Esophagus (tissue), 2 donors: ENCODE measurements around the gene ZNF236. TPM values are rescaled to one million over a fixed set of nuclear protein-coding genes. Genes with fewer than 3 reads are reported as not detected.

Source experiments
- H3K27ac ChIP-seq, 2 donors: one replicate each; pipeline ENCODE4 v1.5.1; 2013; ENCODE audit warnings: low read depth in 2 of 2, mild to moderate bottlenecking in 2 of 2, inconsistent platforms in 1 of 2, low read length in 1 of 2, moderate library complexity in 1 of 2
- H3K27me3 ChIP-seq, 2 donors: one replicate each; pipeline ENCODE4 v1.6.1; 2013; ENCODE audit warnings: low read length in 2 of 2, control low read depth in 1 of 2, mild to moderate bottlenecking in 1 of 2; ENCODE audit not compliant: insufficient read depth in 2 of 2, control insufficient read depth in 1 of 2
- H3K36me3 ChIP-seq, 2 donors: one replicate each; pipeline ENCODE4 v1.6.1; 2013; ENCODE audit warnings: low read length in 1 of 2; ENCODE audit not compliant: control insufficient read depth in 2 of 2, insufficient read depth in 2 of 2
- H3K4me1 ChIP-seq, 2 donors: one replicate each; pipeline ENCODE4 v1.6.1; 2013; ENCODE audit warnings: low read length in 1 of 2; ENCODE audit not compliant: control insufficient read depth in 2 of 2, insufficient read depth in 2 of 2
- H3K4me3 ChIP-seq, 2 donors: one replicate each; pipeline ENCODE4 v1.5.1; 2013; ENCODE audit warnings: low read length in 2 of 2, mild to moderate bottlenecking in 2 of 2, low read depth in 1 of 2, moderate library complexity in 1 of 2
- H3K9me3 ChIP-seq, 2 donors: one replicate each; pipeline ENCODE4 v1.6.1; 2013; ENCODE audit warnings: mild to moderate bottlenecking in 2 of 2, low read depth in 1 of 2, low read length in 1 of 2, moderate library complexity in 1 of 2; ENCODE audit not compliant: control insufficient read depth in 2 of 2, insufficient read depth in 1 of 2
- WGBS, 2 donors: extraction: QIAGEN DNeasy Blood & Tissue Kit; methylation state at CpG; one replicate each; pipeline ENCODE4 v1.1.7; 2013; 5-methylcytosine and 5-hydroxymethylcytosine counted together
- polyA plus RNA-seq, 2 donors: library from polyadenylated mRNA; stranded (reverse); fragments of 200-250 nt; gene quantifications; one replicate each; pipeline ENCODE4 v1.2.3, GENCODE V29; 2013
- donor health status: healthy with polysubstance abuse.
- donor health status: Bipolar disorder and iron deficiency.

Gene ZNF236
- polyA plus RNA-seq, 2 donors, result 1.3 to 3.0 TPM

DNA sequence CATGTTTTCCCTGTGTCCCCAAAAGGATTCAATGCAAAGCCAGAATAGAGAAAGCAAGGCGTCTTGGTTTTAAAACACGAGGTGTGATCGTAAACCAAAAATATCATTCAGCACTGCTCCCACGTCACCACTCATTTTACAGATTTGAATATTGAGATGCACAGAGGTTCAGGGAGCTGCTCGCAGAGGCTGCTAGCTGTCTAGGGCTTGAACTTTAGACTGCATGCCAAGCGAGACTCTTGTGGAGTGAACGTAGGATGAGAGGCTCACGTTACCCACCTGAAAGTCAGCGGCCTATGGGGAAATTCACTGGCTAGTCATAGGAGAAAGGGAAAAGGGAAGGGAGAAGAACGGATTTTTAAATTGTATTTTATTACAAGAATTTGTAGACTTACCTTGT is 180.1 kb downstream of the ZNF236 start:
- Histone ChIP-seq H3K27ac (no peak overlapping the region), H3K27me3 (no peaks in the 10 kb centered on the region), H3K9me3 (no peaks in the 10 kb centered on the region), H3K36me3 (peaks cover 0 to 5% of the 10 kb centered on the region in 2 donors), H3K4me3 (no peak overlapping the region), H3K4me1 (no peaks in the 10 kb centered on the region)
- 92% methylated on average over 10 of the region's 10 CpGs for WGBS, 2 donors

- Histone ChIP-seq H3K27me3 (no peaks in the 10 kb centered on the region), H3K9me3 (no peaks in the 10 kb centered on the region), H3K4me1 (no peaks in the 10 kb centered on the region), H3K4me3 (no peak overlapping the region), H3K27ac (no peak overlapping the region), H3K36me3 (peaks cover 0 to 5% of the 10 kb centered on the region in 2 donors)
- 96 to 98% methylated on average over 7 of the region's 7 CpGs for WGBS, 2 donors
Measured at GRCh38 chr18:77003316-77003715, 181.0 kb downstream of the ZNF236 start.

DNA sequence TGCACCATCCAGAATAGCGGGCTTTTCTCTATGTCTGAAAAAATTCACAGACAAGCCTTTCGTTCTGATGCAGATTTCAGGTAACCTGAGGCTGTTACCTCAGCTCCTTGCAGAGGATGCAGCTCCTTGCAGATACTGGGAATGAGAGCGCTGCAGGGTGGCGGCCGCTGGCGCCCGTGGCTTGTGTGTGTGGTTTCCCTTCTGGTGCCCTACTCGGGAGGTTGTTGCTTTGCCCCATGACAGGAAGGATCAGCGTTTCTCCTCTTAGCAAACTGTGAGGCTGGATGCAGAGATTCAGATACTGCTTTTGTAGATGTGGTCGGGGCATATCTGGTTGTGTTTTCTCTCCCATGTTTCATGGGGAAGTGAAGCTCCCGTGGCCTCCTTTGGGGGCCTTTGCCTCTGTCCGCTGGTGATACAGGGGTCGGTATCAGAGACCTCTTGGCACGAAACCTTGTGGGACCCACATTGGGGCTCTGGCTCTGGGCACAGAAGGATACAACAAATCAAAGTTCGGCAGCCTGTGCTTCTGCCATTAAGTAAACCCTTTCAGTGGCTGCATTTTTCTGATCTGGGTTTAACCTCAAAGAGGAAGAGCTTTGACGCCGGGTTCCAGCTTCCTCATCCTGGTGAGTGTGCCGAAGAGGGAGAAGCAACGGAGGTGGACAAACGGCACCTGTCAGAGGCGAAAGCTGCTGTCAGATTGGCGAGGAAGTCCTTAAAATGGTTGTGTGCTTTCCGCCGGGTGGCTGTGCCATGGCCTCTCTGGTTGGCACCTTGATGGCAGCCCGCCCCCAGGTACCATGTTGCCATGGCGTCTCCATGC is 182.4 kb downstream of the ZNF236 start:
- no peaks in the 10 kb centered on the region for H3K27me3 ChIP-seq
- no peaks in the 10 kb centered on the region for H3K9me3 ChIP-seq
- no peak overlapping the region for H3K4me3 ChIP-seq
- H3K4me1 ChIP-seq, result no peaks in the 10 kb centered on the region
- WGBS, 2 donors, result 76% methylated on average over 26 of the region's 26 CpGs
- peak overlapping the region in 1 of 2 donors; percentile 26 for H3K27ac ChIP-seq
- H3K36me3 ChIP-seq, result peaks cover 0 to 9% of the 10 kb centered on the region in 2 donors

DNA sequence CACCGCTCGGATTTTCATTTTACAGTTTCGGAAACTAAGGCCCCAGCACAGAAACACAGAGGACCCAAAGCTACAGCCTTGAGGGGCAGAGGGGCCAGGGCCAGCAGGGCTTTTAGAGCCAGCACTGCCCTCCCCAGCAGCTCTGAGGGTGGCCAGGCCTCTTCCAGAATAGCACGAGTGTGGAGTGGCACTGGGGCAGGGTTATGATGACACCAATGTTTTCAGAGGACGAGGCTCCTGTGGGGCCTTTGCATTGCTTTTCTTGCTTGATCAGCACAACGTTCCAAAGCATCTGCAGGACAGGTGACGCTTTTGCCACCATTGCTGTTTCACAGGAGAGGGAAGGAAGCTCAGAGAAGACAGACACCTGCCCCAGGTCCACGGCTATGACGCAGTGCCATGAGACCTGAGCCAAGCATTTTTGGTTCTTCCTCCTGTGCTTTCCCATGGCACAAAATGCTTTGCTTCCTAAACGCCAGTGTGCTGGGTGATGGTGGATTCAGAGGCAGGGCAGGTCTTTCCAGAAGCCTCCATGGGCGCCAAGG is 183.4 kb downstream of the ZNF236 start:
- H3K27me3 ChIP-seq, result no peaks in the 10 kb centered on the region
- WGBS, 2 donors, result 87 to 90% methylated on average over 11 of the region's 11 CpGs
- H3K9me3 ChIP-seq, result no peaks in the 10 kb centered on the region
- H3K36me3 ChIP-seq, result peaks cover 0 to 10% of the 10 kb centered on the region in 2 donors
- H3K4me3 ChIP-seq, result no peak overlapping the region
- H3K4me1 ChIP-seq, result no peaks in the 10 kb centered on the region
- H3K27ac ChIP-seq, result no peak overlapping the region

DNA sequence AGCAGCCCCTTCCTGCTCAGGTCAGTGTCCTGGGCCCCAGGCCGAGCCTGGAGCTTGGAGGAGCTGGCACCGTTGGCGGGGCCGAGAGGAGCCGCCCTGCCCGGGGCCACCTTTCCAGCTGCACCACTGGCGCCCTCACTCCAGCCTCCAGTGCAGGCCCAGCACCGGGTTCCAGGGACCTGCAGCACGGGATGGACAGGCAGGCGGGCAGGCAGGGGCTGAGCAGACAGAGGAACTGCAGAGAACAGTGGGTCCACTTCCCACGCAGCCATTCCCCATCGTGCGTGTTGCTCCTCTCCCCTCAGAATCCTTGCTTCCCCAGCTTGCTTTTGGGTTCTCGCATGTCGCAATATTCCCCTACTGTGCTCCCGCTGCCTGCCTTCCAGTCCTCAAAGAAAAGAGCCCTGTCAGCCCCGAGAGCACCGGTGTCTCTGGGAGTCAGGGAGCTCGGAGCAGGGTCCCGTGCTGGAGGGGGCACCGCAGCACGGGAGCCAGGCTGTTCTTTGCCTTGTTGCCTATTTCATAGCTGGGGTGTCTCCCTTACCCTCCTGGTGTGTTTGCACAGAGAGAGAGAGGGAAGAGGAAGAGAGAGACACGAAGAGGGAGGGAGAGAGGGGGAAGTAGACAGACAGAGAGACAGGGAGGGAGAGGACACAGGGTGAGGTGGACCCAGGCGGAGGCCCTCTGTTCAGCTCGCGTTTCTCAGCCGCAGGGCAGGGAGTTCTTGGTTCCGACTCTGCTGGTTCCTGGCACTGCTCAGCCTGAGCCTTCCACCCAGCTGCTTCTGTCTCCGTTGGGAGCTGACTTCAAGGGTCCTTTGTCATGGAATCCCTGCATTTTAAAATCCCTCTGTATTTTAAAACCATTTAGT is 184.2 kb downstream of the ZNF236 start:
- Histone ChIP-seq H3K27ac (no peak overlapping the region), H3K4me3 (no peak overlapping the region), H3K27me3 (no peaks in the 10 kb centered on the region), H3K9me3 (no peaks in the 10 kb centered on the region), H3K4me1 (no peaks in the 10 kb centered on the region), H3K36me3 (peaks cover 0 to 10% of the 10 kb centered on the region in 2 donors)
- WGBS, 2 donors, result 86 to 89% methylated on average over 29 of the region's 29 CpGs

DNA sequence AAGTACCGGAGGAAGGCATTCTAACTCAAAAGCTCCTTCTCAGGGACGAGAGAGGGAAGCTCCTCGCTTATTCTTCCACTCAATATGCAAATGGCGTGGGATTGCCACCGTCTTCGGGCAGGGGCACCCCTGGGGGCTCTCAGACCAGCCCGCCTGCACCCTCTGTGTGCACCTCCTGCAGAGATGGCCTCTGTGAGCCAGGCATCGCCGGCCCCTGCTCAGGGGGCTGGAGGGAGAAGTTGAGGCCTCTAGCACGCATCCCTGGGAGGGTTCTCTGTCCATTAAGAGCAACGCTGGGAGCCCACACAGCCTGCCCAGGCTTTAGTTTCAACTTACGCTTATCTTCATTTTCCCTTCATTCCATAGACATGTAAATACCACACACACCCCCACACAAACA is 184.9 kb downstream of the ZNF236 start:
- no peak overlapping the region for H3K27ac ChIP-seq
- 85 to 89% methylated on average over 12 of the region's 12 CpGs for WGBS, 2 donors

GRCh38 chr18:77008006-77008405 is 185.6 kb downstream of the ZNF236 start:
- Histone ChIP-seq H3K27me3 (no peaks in the 10 kb centered on the region), H3K27ac (no peak overlapping the region), H3K4me3 (no peak overlapping the region), H3K36me3 (peaks cover 0 to 10% of the 10 kb centered on the region in 2 donors), H3K4me1 (no peaks in the 10 kb centered on the region), H3K9me3 (no peaks in the 10 kb centered on the region)
- 93 to 94% methylated on average over 13 of the region's 13 CpGs for WGBS, 2 donors

More for the DNA sequence above, 184.9 kb downstream of the ZNF236 start:
- Histone ChIP-seq H3K27me3 (no peaks in the 10 kb centered on the region), H3K36me3 (peaks cover 0 to 10% of the 10 kb centered on the region in 2 donors), H3K4me1 (no peaks in the 10 kb centered on the region), H3K4me3 (no peak overlapping the region), H3K9me3 (no peaks in the 10 kb centered on the region)

DNA sequence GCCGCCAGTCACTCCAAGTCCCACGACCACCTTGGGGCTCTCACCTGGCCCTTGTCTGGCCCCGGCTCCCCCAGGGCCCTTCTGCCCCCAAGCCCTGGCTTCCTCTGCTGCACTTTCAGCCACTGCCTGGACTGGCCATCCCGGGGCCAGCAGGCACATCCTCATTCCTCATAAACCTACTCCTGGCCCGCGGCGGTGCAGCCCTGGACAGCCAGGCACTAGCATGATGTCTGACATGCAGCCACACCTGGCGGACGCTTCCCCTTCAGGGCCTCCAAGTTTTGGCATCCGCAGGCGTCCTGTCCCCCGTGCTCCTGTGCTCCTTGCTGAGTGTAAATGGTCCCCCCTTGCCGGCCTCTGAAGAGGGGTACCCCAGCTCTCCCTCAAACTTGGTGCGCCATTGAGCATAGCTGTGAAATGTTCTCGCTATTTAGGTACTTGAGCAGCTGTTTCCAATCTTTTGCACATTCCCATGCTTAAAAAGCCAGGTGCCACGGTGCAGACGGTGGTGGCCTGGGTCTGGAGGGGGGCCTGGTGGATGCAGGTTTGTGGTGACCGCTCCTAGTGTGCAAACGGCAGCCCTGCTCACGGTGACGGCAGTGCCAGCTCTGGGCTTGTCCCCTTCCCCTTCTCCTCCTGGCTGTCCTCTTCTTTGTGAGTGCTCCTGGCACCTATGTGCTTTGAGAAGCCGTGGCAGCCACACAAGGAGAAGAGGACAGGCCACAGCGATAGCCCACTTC is 186.4 kb downstream of the ZNF236 start:
- no peak overlapping the region for H3K4me3 ChIP-seq
- WGBS, 2 donors, result 85 to 90% methylated on average over 23 of the region's 23 CpGs
- no peaks in the 10 kb centered on the region for H3K27me3 ChIP-seq
- H3K9me3 ChIP-seq, result no peaks in the 10 kb centered on the region
- peaks cover 0 to 10% of the 10 kb centered on the region in 2 donors for H3K36me3 ChIP-seq
- H3K4me1 ChIP-seq, result no peaks in the 10 kb centered on the region
- no peak overlapping the region for H3K27ac ChIP-seq

GRCh38 chr18:77009675-77010074 is 187.3 kb downstream of the ZNF236 start:
- WGBS, 2 donors, result 86 to 90% methylated on average over 19 of the region's 19 CpGs
- Histone ChIP-seq H3K9me3 (no peaks in the 10 kb centered on the region), H3K4me3 (no peak overlapping the region), H3K27me3 (no peaks in the 10 kb centered on the region), H3K4me1 (no peaks in the 10 kb centered on the region), H3K36me3 (peaks cover 0 to 10% of the 10 kb centered on the region in 2 donors), H3K27ac (no peak overlapping the region)
